Right ventricle myocardium inferior (tissue), 1 donor: Measurements from ENCODE around the gene SNX32. TPM values are rescaled to one million over a fixed set of nuclear protein-coding genes. Genes with fewer than 3 reads are reported as not detected.

Source experiments
- ATAC-seq: fragments of 200-7000 bp; cut with Tn5 transposase; one replicate; pipeline ENCODE4 v1.9.1; 2020; ENCODE audit warnings: mild to moderate bottlenecking, moderate library complexity
- DNase-seq: peaks from one replicate; pipeline ENCODE4 v3.0.0; 2021; ENCODE audit errors: missing footprints
- intact Hi-C: fragments of 100-400 bp; cut with DNase I; formaldehyde crosslinking; loops from one replicate; pipeline ENCODE4 v1.11.0; 2022
- total RNA-seq: library from RNA; stranded (reverse); fragmentation: NEBNext Ultra II Directional; extraction: Animal tissue kit (Norgen Biotek cat#: 25700); gene quantifications from one replicate; pipeline ENCODE4 v1.2.1, GENCODE V29; 2021
- donor health status: DM: no; HTN: yes; CAD: no; lungs with severe emphysema.

The SNX32 gene
- total RNA-seq, 1 donor from 2014 or later = not detected

- intact Hi-C loops = loop anchor here (1.0 kb wide), 1 partner anchor 12 kb away; the partner anchor contains the start of gene MUS81
- ATAC-seq (peak; percentile 43), DNase-seq (peak; percentile 79)
Measured at GRCh38 chr11:65872586-65873317, 39.0 kb downstream of the SNX32 start, which contains the start of gene EFEMP2. TSS of gene EFEMP2 (minus strand) at chr11:65872800. CDS start at chr11:65872354, 446 bp downstream.

DNA sequence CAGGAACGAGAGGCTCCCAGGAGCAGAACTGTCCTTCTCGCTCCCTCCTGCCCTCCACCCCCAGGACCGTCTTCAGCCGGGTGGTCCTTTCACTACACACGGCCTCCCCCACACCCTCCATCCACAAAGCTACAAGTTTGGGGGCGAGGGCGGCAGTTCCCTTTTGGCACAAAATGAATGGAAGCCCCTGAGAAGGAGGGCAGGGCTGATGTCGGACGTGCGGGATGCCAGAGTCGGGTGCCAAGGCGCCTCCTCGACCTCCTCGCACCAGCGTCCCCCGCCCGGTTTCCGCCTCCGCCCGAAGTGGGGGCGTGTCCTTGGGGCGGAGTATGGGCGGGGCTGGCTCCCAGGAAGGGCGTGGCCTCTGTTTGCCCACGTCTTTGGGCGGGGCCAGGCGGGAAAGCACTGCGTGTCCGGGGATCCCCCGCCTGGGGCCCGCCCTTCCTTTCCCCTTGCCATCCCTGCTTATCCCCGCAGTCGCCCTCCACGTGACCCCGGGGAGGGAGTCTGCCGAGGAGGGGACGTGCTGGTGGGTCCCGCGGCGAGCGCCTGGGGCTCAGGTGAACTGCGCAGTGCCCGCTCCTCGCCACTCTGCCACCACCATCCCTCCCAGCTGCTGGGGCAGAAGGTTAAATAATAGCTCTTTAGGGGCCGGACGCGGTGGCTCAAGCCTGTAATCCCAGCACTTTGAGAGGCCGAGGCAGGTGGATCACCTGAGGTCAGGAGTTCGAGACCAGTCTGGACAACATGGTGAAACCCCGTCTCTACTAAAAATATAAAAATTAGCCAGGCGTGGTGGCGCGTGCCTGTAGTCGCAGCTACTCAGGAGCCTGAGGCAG, 39.8 kb downstream of the SNX32 start:
- DNase-seq = peak; percentile 98
- intact Hi-C loops = loop anchor here (1.0 kb wide), 1 partner anchor 13 kb away; the partner anchor contains the start of gene MUS81
- peak; percentile 96 for ATAC-seq

GRCh38 chr11:65879617-65880016, 45.9 kb downstream of the SNX32 start, which contains the start of gene CTSW:
TSS of gene CTSW (plus strand) at chr11:65879837. CDS start at chr11:65879855, 18 bp downstream.
- DNase-seq (peak; percentile 62), ATAC-seq (no peak)
- intact Hi-C loops = no loop called here

DNA sequence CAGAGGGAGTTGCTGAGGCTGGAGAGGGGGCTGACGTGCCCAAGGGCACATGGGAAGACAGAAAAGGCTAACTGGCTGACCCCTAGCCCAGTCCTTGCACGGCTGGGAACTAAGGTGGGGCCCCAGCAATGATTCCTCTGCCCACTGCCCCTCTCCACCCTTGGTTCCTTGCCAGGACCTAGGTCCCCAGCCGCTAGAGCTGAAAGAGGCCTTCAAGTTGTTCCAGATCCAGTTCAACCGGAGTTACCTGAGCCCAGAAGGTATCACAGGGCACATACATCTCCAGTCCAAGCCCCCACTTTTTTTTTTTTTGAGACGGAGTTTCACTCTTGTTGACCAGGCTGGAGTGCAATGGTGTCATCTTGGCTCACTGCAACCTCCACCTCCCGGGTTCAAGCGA, 46.3 kb downstream of the SNX32 start:
- intact Hi-C loops = no loop called here

GRCh38 chr11:65880844-65881421, 47.2 kb downstream of the SNX32 start:
- peak; percentile 35 for DNase-seq

More for the DNA sequence above, 46.3 kb downstream of the SNX32 start:
- ATAC-seq = no peak
- peak; percentile 16 for DNase-seq

GRCh38 chr11:65882120-65883057, 48.6 kb downstream of the SNX32 start:
- ATAC-seq = no peak
- no peak for DNase-seq
- intact Hi-C loops = no loop called here

More at GRCh38 chr11:65880844-65881421, 47.2 kb downstream of the SNX32 start:
- intact Hi-C loops = no loop called here
- ATAC-seq = no peak

DNA sequence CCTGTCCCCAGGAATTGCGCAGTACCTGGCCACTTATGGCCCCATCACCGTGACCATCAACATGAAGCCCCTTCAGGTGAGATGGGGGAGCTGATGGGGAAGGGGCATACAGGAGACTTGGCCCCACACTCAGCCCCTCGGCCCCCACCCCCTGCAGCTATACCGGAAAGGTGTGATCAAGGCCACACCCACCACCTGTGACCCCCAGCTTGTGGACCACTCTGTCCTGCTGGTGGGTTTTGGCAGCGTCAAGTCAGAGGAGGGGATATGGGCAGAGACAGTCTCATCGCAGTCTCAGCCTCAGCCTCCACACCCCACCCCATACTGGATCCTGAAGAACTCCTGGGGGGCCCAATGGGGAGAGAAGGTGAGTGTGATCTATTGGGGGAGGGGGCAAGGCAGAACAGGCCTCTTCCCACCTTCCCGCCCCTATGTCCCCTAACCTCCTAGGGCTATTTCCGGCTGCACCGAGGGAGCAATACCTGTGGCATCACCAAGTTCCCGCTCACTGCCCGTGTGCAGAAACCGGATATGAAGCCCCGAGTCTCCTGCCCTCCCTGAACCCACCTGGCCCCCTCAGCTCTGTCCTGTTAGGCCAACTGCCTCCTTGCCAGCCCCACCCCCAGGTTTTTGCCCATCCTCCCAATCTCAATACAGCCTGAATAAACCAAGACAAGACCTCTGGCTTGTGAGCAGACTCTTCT, 49.4 kb downstream of the SNX32 start:
- no peak for ATAC-seq
- intact Hi-C loops = no loop called here
- DNase-seq = no peak

- no peak for DNase-seq
- ATAC-seq = no peak
- intact Hi-C loops = loop anchor here (1.0 kb wide), 1 partner anchor 104 kb away; no protein-coding TSS in a partner anchor
Measured at GRCh38 chr11:65883786-65884715, 50.3 kb downstream of the SNX32 start.

DNA sequence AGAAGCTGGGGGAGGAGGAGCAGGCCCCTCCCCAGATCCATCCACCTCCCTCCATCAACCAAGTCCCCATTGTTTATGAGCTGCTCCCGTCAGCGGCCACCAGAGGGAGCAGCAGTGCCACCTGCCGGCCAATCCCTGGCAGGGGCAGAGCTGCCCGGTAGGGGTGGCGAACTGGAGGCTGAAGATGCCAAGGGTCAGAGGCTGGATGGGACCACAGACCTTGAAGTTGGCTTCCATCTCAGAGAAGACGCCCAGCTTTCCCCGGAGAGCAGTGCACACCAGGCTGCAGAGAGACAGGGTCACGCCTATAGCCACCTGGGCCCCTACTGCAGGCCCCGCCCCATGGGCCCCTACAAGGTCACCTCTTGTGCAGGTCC, 50.9 kb downstream of the SNX32 start:
- ATAC-seq = no peak
- peak; percentile 91 for DNase-seq
- intact Hi-C loops = loop anchor here (1.0 kb wide), 1 partner anchor 104 kb away; no protein-coding TSS in a partner anchor

DNA sequence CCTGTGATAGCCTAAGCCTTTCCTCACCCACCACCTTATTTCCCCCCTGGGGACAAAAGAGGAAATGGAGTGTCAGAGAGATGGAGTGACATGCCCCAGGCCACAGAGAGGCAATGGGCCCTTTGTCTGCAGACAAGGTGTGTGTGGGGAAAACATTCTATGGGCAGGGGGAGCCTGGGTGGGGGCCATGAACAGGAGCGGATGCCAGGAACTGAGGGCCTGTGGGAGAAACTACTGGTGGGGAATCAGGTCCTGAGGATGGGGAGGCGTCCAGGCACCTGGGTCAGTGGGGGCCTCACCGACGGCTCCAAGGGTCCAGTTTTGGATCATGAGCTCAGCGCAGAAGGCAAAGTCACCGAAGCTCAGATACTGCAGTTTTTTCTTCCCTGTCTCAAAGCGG, 51.5 kb downstream of the SNX32 start:
- intact Hi-C loops = no loop called here
- DNase-seq (no peak), ATAC-seq (no peak)

GRCh38 chr11:65885808-65886536, 52.2 kb downstream of the SNX32 start:
- intact Hi-C loops = no loop called here
- DNase-seq (no peak), ATAC-seq (no peak)

DNA sequence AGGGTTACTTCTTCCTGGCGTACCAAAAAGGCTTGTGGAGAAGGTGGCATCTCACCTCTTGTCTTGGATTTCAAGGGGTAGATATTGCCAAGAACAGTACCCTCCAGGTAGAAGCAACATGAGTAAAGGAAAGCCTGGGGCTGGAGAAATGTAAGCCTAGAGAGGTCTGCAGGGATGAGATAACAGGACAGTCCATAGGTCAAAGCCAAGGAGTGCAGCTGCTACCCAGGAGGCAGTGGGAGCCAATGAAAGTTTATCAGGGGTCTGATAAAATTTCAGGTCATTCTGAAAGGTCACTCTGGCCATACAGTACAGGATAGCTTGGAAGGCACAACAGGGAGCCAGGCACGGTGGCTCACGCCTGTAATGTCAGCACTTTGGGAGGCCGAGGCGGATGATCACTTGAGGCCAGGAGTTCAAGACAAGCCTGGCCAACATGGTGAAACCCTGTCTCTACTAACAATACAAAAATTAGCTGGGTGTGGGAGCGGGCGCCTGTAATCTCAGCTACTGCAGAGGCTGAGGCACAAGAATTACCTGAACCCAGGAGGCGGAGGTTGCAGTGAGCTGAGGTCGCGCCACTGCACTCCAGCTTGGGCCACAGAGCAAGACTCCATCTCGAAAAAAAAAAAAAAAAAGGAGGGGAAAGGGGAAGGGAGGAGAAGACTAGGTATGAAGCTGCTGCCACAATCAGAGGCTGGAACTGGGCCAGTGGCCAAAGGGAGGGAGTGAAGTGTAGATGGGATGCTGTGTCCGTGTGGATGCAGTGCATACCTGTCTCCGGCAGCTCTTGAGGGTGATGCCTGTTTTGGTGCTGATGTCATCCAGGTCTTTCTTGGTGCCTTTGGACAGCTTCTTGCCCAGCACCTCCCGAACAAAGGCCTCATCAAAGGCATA, 53.3 kb downstream of the SNX32 start:
- no peak for ATAC-seq
- intact Hi-C loops = no loop called here
- no peak for DNase-seq

DNA sequence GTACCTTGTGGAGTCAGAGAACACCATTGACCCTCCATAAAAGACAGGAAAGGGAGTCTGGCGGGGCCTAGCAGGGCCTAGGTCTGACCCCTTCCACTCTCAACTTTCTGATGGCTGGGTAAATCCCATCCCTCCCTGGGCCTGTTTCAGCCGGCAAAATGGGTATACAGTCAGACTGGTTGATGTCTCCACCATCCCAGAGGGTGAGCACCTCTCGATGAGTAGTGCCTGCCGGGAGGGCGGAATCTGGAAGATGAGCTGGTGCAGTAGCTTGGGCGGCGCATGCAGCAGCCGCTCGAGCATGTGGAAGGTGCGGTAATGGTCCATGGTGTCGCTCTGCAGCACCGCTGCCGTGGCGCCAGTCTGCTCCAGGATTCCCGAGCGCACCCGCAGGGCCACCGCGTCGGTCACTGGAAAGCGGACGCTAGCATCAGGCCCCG, 54.0 kb downstream of the SNX32 start:
- no peak for ATAC-seq
- intact Hi-C loops = loop anchor here (1.0 kb wide), 2 partner anchors 32 to 74 kb away; partner anchors contain the start of genes C11orf68, DRAP1 and SART1
- DNase-seq = no peak

GRCh38 chr11:65888163-65888814, 54.5 kb downstream of the SNX32 start, which contains the start of gene FIBP:
TSS of gene FIBP (minus strand) at chr11:65888471. CDS start at chr11:65888418, 53 bp downstream.
- peak; percentile 88 for ATAC-seq
- intact Hi-C loops = loop anchor here (1.0 kb wide), 2 partner anchors 31 to 73 kb away; partner anchors contain the start of genes C11orf68, DRAP1 and SART1
- DNase-seq = peak; percentile 99
